Suprapubic skin (tissue), 3 donors: ENCODE results near the gene HEXIM1.

Experiments used
- EP300 ChIP-seq: sonication (generic); formaldehyde crosslinking; IDR thresholded peaks from one replicate; pipeline ENCODE4 v1.6.1; 2017; ENCODE audit warnings: antibody characterized with exemption
- POLR2A ChIP-seq, 2 donors: fragments of 450-650 bp; IDR thresholded peaks; one replicate each; pipeline ENCODE4 v1.6.1; 2017; ENCODE audit warnings: antibody characterized with exemption in 2 of 2, mild to moderate bottlenecking in 2 of 2, moderate library complexity in 2 of 2
- TF ChIP-seq, protein P1 (sequence below), 2 donors: fragments of 200-600 bp in 1 of 2; fragments of 450-650 bp in 1 of 2; sonication (generic) in 1 of 2; IDR thresholded peaks; one replicate each; pipeline ENCODE4 v1.5.1; 2016 to 2019; ENCODE audit warnings: antibody characterized with exemption in 2 of 2, mild to moderate bottlenecking in 1 of 2, moderate library complexity in 1 of 2

- no peak for TF ChIP-seq POLR2A (IDR thresholded peaks at IDR 0.05)
- TF ChIP-seq, protein P1, sequence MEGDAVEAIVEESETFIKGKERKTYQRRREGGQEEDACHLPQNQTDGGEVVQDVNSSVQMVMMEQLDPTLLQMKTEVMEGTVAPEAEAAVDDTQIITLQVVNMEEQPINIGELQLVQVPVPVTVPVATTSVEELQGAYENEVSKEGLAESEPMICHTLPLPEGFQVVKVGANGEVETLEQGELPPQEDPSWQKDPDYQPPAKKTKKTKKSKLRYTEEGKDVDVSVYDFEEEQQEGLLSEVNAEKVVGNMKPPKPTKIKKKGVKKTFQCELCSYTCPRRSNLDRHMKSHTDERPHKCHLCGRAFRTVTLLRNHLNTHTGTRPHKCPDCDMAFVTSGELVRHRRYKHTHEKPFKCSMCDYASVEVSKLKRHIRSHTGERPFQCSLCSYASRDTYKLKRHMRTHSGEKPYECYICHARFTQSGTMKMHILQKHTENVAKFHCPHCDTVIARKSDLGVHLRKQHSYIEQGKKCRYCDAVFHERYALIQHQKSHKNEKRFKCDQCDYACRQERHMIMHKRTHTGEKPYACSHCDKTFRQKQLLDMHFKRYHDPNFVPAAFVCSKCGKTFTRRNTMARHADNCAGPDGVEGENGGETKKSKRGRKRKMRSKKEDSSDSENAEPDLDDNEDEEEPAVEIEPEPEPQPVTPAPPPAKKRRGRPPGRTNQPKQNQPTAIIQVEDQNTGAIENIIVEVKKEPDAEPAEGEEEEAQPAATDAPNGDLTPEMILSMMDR (IDR thresholded peaks at IDR 0.05) = no peak
- TF ChIP-seq EP300 = no peak
These were observed 1.7 kb upstream of the HEXIM1 start for GRCh38 chr17:45146592-45146889.
